Ascending aorta (tissue), 2 donors: Measurements from ENCODE around the gene MTIF2. TPM values are rescaled to one million over a fixed set of nuclear protein-coding genes. Genes with fewer than 3 reads are reported as not detected.
"Not testable (repeated sequence)": the region's sequence is repeated elsewhere in the genome, so short reads cannot be mapped to it uniquely, and the experiment has no call there.

Experiments
- DNase-seq, 2 donors: peaks; one replicate each; pipeline ENCODE4 v3.0.0-alpha.2; 2019; ENCODE audit warnings: low spot score in 2 of 2
- H3K27ac ChIP-seq, 2 donors: fragments of 200-600 bp; sonication (generic); one replicate each; pipeline ENCODE4 v1.5.1; 2016 to 2017; ENCODE audit warnings: mild to moderate bottlenecking in 1 of 2
- H3K27me3 ChIP-seq: fragments of 200-600 bp; sonication (generic); one replicate; pipeline ENCODE4 v1.5.1; 2017
- H3K36me3 ChIP-seq, 2 donors: fragments of 200-600 bp; sonication (generic); one replicate each; pipeline ENCODE4 v1.5.1; 2016
- H3K4me1 ChIP-seq, 2 donors: fragments of 200-600 bp; sonication (generic); one replicate each; pipeline ENCODE4 v1.5.1; 2016 to 2017; ENCODE audit warnings: mild to moderate bottlenecking in 1 of 2
- H3K4me3 ChIP-seq, 2 donors: fragments of 200-600 bp; sonication (generic); one replicate each; pipeline ENCODE4 v1.5.1; 2016 to 2017; ENCODE audit warnings: mild to moderate bottlenecking in 1 of 2
- H3K9me3 ChIP-seq, 2 donors: fragments of 200-600 bp; sonication (generic); one replicate each; pipeline ENCODE4 v1.5.1; 2016
- intact Hi-C: fragments of 100-400 bp; cut with DNase I; formaldehyde crosslinking; loops from one replicate; pipeline ENCODE4 v1.15.1; 2023
- total RNA-seq: library from RNA; depleted of rRNA; stranded (reverse); fragments of >200 nt; gene quantifications from one replicate; pipeline ENCODE4 v1.1.0, GENCODE V29; 2016
- TF ChIP-seq, protein P1 (sequence below), 3 experiments: fragments of 200-600 bp in 2 of 3; fragments of 450-650 bp in 1 of 3; sonication (generic) in 2 of 3; IDR thresholded peaks; one replicate each; pipeline ENCODE4 v1.5.1; 2016 to 2019; ENCODE audit warnings: antibody characterized with exemption in 3 of 3, mild to moderate bottlenecking in 1 of 3, moderate library complexity in 1 of 3

MTIF2 gene
- total RNA-seq, 1 donor from 2014 or later: 15.2 TPM

DNA sequence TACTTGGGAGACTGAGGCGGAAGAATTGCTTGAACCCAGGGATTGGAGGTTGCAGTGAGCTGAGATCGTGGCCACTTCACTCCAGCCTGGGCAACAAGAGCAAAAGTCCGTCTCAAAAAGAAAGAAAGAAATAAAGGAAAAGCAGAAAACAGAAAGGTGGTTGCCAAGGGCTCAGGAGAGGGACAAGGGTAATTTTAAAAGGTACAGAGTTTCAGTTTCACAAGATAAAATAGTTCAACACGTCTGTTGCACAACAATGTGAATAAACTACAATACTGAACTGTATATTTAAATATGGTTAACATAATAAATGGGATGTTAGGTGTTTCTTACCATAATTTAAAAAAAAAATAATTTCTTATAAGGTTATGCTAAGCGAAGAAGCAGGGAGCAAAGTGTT, 23.6 kb downstream of the MTIF2 start:
- no peak overlapping the region for H3K4me3 ChIP-seq
- TF ChIP-seq, protein P1, sequence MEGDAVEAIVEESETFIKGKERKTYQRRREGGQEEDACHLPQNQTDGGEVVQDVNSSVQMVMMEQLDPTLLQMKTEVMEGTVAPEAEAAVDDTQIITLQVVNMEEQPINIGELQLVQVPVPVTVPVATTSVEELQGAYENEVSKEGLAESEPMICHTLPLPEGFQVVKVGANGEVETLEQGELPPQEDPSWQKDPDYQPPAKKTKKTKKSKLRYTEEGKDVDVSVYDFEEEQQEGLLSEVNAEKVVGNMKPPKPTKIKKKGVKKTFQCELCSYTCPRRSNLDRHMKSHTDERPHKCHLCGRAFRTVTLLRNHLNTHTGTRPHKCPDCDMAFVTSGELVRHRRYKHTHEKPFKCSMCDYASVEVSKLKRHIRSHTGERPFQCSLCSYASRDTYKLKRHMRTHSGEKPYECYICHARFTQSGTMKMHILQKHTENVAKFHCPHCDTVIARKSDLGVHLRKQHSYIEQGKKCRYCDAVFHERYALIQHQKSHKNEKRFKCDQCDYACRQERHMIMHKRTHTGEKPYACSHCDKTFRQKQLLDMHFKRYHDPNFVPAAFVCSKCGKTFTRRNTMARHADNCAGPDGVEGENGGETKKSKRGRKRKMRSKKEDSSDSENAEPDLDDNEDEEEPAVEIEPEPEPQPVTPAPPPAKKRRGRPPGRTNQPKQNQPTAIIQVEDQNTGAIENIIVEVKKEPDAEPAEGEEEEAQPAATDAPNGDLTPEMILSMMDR (IDR thresholded peaks at IDR 0.05): no peak
- no peaks in the 10 kb centered on the region for H3K9me3 ChIP-seq
- peaks cover 21 to 52% of the 10 kb centered on the region in 2 donors for H3K36me3 ChIP-seq
- no peak for DNase-seq
- intact Hi-C loops: no loop called here
- no peaks in the 10 kb centered on the region for H3K4me1 ChIP-seq
- no peak overlapping the region for H3K27ac ChIP-seq
- no peaks in the 10 kb centered on the region for H3K27me3 ChIP-seq

DNA sequence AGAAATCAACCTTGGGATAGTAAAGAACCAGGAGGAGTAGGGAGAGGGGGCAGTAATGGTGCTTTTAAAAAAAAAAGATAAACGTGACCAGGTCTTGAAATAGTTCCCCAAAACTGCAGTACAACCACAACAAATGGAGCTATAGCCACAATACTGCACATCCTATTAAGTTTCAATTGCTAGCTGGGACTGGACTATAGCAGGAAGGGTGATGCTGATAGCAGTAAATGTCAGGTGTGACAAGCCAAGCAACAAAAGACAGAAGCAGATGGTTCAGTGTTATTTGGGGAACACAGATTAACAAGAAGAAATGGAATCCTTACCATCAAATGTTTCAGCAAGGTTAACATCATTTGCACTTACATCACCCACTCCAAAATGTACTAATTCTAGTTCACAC, 26.4 kb downstream of the MTIF2 start:
- TF ChIP-seq, protein P1 (IDR thresholded peaks at IDR 0.05): no peak
- no peaks in the 10 kb centered on the region for H3K9me3 ChIP-seq
- H3K27me3 ChIP-seq: no peaks in the 10 kb centered on the region
- H3K4me3 ChIP-seq: no peak overlapping the region
- intact Hi-C loops: no loop called here
- no peak for DNase-seq
- H3K36me3 ChIP-seq: peaks cover 22 to 62% of the 10 kb centered on the region in 2 donors
- no peaks in the 10 kb centered on the region for H3K4me1 ChIP-seq
- H3K27ac ChIP-seq: no peak overlapping the region

DNA sequence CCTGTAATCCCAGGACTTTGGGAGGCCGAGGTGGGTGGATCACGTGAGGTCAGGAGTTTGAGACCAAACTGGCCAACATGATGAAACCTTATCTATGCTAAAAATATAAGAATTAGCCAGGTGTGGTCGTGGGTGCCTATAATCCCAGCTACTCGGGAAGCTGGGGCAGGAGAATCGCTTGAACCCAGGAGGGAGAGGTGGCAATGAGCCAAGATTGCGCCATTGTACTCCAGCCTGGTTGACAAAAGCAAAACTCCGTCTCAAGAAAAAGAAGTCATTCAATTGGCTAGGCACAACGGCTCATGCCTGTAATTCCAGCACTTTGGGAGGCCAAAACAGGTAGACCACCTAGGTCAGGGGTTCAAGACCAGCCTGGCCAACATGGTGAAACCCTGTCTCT, 27.4 kb downstream of the MTIF2 start:
- H3K9me3 ChIP-seq, intact Hi-C loops, H3K4me3 ChIP-seq, H3K4me1 ChIP-seq, H3K27ac ChIP-seq, DNase-seq, H3K27me3 ChIP-seq: not testable (repeated sequence)
- peaks cover 26 to 64% of the 10 kb centered on the region in 2 donors for H3K36me3 ChIP-seq

DNA sequence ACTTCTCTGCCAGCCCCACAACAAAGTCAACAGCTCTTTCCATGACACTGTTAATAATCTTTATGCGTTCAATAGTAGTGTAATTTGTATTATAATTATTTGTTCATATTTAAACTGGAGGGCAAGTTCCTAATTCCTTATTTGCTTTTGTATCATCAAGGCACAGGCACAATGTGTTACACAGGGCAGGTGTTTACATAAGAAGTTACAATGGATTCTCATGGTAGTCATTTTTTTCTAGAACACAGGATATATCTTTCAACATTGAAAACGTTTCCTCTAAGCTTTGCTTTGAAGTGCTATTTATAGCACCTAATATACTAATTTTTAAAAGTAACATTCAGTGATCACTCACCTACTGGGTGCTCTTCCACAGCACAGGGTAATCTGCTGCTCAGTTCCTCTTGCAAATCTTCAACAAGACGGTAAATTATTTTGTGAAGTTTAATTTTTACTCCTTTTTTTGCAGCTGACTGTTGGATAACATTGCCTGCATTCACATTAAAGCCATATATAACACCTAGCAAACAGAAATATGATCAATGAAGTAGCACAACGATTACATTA, 29.3 kb downstream of the MTIF2 start:
- peaks cover 35 to 66% of the 10 kb centered on the region in 2 donors for H3K36me3 ChIP-seq
- intact Hi-C loops: loop anchor here (10.0 kb wide), 1 partner anchor 1125 kb away; the partner anchor contains the start of gene ACYP2
- H3K4me1 ChIP-seq: peaks cover 0 to 5% of the 10 kb centered on the region in 2 donors
- TF ChIP-seq, protein P1 (IDR thresholded peaks at IDR 0.05): no peak
- DNase-seq: no peak
- no peaks in the 10 kb centered on the region for H3K27me3 ChIP-seq
- H3K27ac ChIP-seq: no peak overlapping the region
- H3K4me3 ChIP-seq: no peak overlapping the region
- H3K9me3 ChIP-seq: no peaks in the 10 kb centered on the region

DNA sequence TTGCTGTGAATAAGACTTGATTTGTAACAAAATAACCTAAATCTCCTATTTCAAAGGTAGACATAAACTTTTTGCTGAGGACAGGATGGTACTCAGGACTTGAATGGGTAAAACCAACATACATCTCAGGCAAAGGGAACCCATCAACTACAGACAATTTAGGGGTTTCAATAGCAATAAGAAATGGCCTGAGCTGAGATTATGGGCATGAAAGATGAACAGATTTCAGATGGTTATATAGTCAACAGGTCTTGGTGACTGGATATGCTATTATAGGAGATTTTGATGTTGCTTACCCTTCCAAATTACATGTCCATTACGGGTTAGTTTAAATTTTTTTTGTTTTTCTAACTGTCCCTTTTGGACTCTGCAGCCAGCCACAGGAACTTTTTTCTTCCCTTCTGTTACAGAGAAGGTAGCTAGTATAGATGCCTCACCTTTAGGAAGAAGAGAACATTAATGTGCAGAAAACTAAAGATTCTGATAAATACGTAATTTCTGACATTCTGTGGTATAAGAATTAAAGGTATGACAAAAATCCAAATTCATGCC, 32.0 kb downstream of the MTIF2 start:
- Histone ChIP-seq H3K27ac (no peak overlapping the region), H3K27me3 (no peaks in the 10 kb centered on the region), H3K9me3 (no peaks in the 10 kb centered on the region), H3K4me3 (no peak overlapping the region), H3K4me1 (peaks cover 7 to 20% of the 10 kb centered on the region in 2 donors), H3K36me3 (peaks cover 33 to 65% of the 10 kb centered on the region in 2 donors)
- intact Hi-C loops: loop anchor here (10.0 kb wide), 1 partner anchor 1122 kb away; the partner anchor contains the start of gene ACYP2
- TF ChIP-seq, protein P1 (IDR thresholded peaks at IDR 0.05): no peak
- no peak for DNase-seq

DNA sequence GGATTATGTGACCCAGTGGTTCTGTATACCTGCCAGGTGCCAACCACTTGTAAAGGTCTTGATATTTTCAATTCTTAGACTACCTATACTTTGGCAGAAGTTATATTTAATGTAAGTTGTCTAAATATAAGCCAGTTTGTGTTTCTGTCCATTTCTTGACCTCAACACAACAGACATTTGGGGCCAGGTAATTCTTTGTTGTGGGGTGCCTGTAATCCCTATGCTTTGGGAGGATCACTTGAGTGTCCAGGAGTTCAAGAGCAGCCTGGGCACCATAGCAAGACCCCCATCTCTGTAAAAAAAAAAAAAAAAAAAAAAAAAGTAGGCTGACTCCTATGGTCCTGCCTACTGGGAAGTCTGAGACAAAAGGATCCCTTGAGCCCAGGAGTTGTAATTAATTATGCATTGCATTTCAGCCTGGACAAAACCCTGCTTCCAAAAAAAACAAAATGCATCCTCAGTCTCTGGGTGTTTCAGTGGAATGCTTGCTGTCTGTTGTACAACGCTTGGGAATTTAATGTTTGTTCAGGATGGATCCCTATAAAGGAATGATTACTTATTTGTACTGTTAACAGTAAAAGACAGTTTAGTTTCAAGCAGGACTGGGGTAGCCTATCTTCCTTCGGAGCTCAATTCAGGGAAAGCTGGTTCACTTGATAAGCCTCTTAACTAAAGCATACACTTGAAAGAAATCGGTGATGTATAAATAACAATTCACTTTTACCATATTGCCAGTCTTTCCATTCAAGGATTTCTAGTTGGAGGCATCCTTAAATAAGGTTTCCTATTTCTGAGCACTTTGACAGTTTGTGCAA, 33.1 kb downstream of the MTIF2 start:
- Histone ChIP-seq H3K9me3 (no peaks in the 10 kb centered on the region), H3K4me1 (peaks cover 7 to 20% of the 10 kb centered on the region in 2 donors), H3K36me3 (peaks cover 33 to 63% of the 10 kb centered on the region in 2 donors), H3K27me3 (no peaks in the 10 kb centered on the region), H3K4me3 (no peak overlapping the region), H3K27ac (no peak overlapping the region)
- intact Hi-C loops: loop anchor here (10.0 kb wide), 1 partner anchor 1121 kb away; the partner anchor contains the start of gene ACYP2
- no peak for DNase-seq
- TF ChIP-seq, protein P1 (IDR thresholded peaks at IDR 0.05): no peak
